ENCODE measurements around the gene CARD14. TPM values are rescaled to one million over a fixed set of nuclear protein-coding genes. Genes with fewer than 3 reads are reported as not detected.

The CARD14 gene
- total RNA-seq, 4 donors from 2014 or later, result 0.14 to 0.75 (median 0.48) TPM; not detected in 1

- no peak overlapping the region for H3K4me3 ChIP-seq
- no peak for TF ChIP-seq CTCF (IDR thresholded peaks at IDR 0.05)
- TF ChIP-seq POLR2AphosphoS5 (IDR thresholded peaks at IDR 0.05), result no peak
- TF ChIP-seq EP300 (IDR thresholded peaks at IDR 0.05; ENCODE audit: low read depth), result no peak
- TF ChIP-seq POLR2A (IDR thresholded peaks at IDR 0.05), result no peak
- WGBS, 2 donors (ENCODE audit: low coverage in 1 of 2), result 81% methylated on average over 6 of the region's 6 CpGs; no CpG with 5 or more reads in 1 of the 2 donors
- H3K27me3 ChIP-seq, result no peaks in the 10 kb centered on the region
- H3K9me3 ChIP-seq, result no peaks in the 10 kb centered on the region
- intact Hi-C loops (cut with DNase I; ENCODE audit: low total_unique reads) (no loop called here), in situ Hi-C loops (cut with MboI; ENCODE audit: low pct_ligation_motif_present in 1 of 4, low pct_unique_long_range_greater_than_20kb in 1 of 4, low sequenced_read_pairs in 3 of 4) (loop anchor here in 1 of 4 donors (25.0 kb wide), 1 partner anchor 138 kb away; no protein-coding TSS in a partner anchor)
- no peaks in the 10 kb centered on the region for H3K36me3 ChIP-seq
- H3K27ac ChIP-seq, result no peak overlapping the region
- no peak for DNase-seq
- H3K4me1 ChIP-seq, result peaks cover 0 to 11% (median 10%) of the 10 kb centered on the region in 4 donors
These were observed 55.4 kb downstream of the CARD14 start for GRCh38 chr17:80225230-80225629.

- Histone ChIP-seq H3K36me3 (peaks cover 0 to 7% (median 0%) of the 10 kb centered on the region in 4 donors), H3K27me3 (no peaks in the 10 kb centered on the region), H3K4me1 (no peaks in the 10 kb centered on the region), H3K27ac (no peak overlapping the region), H3K9me3 (peaks cover 2 to 7% of the 10 kb centered on the region in 2 donors), H3K4me3 (no peak overlapping the region)
- in situ Hi-C loops (cut with MboI; ENCODE audit: low pct_ligation_motif_present in 1 of 4, low pct_unique_long_range_greater_than_20kb in 1 of 4, low sequenced_read_pairs in 3 of 4) (loop anchor here in 1 of 4 donors (25.0 kb wide), 1 partner anchor 140 kb away; no protein-coding TSS in a partner anchor), intact Hi-C loops (cut with DNase I; ENCODE audit: low total_unique reads) (no loop called here)
- no peak for DNase-seq
- TF ChIP-seq POLR2A (IDR thresholded peaks at IDR 0.05) (no peak), POLR2AphosphoS5 (IDR thresholded peaks at IDR 0.05) (no peak), EP300 (IDR thresholded peaks at IDR 0.05; ENCODE audit: low read depth) (no peak), CTCF (IDR thresholded peaks at IDR 0.05) (no peak)
- 93% methylated on average over 4 of the region's 4 CpGs; no CpG with 5 or more reads in 1 of the 2 donors for WGBS, 2 donors (ENCODE audit: low coverage in 1 of 2)
These were observed 57.3 kb downstream of the CARD14 start for GRCh38 chr17:80227156-80227555.

GRCh38 chr17:80227666-80228065 lies 57.8 kb downstream of the CARD14 start:
- Histone ChIP-seq H3K9me3 (peaks cover 7 to 11% of the 10 kb centered on the region in 2 donors), H3K27me3 (no peaks in the 10 kb centered on the region), H3K27ac (no peak overlapping the region), H3K36me3 (peaks cover 0 to 12% (median 1%) of the 10 kb centered on the region in 4 donors), H3K4me1 (no peaks in the 10 kb centered on the region), H3K4me3 (no peak overlapping the region)
- TF ChIP-seq EP300 (IDR thresholded peaks at IDR 0.05; ENCODE audit: low read depth), result no peak
- no peak for TF ChIP-seq POLR2AphosphoS5 (IDR thresholded peaks at IDR 0.05)
- no peak for TF ChIP-seq POLR2A (IDR thresholded peaks at IDR 0.05)
- no peak for TF ChIP-seq CTCF (IDR thresholded peaks at IDR 0.05)
- intact Hi-C loops (cut with DNase I; ENCODE audit: low total_unique reads), result no loop called here
- WGBS, 2 donors (ENCODE audit: low coverage in 1 of 2), result 88 to 100% methylated on average over 1 to 11 of the region's 11 CpGs
- DNase-seq, result no peak
- in situ Hi-C loops (cut with MboI; ENCODE audit: low pct_ligation_motif_present in 1 of 4, low pct_unique_long_range_greater_than_20kb in 1 of 4, low sequenced_read_pairs in 3 of 4), result loop anchor here in 1 of 4 donors (25.0 kb wide), 1 partner anchor 140 kb away; no protein-coding TSS in a partner anchor

GRCh38 chr17:80228477-80228876 lies 58.6 kb downstream of the CARD14 start:
- H3K36me3 ChIP-seq, result peaks cover 0 to 18% (median 3%) of the 10 kb centered on the region in 4 donors
- no peak for DNase-seq
- H3K27ac ChIP-seq, result no peak overlapping the region
- intact Hi-C loops (cut with DNase I; ENCODE audit: low total_unique reads) (no loop called here), in situ Hi-C loops (cut with MboI; ENCODE audit: low pct_ligation_motif_present in 1 of 4, low pct_unique_long_range_greater_than_20kb in 1 of 4, low sequenced_read_pairs in 3 of 4) (loop anchor here in 1 of 4 donors (25.0 kb wide), 1 partner anchor 141 kb away; no protein-coding TSS in a partner anchor)
- 86% methylated on average over 14 of the region's 14 CpGs; no CpG with 5 or more reads in 1 of the 2 donors for WGBS, 2 donors (ENCODE audit: low coverage in 1 of 2)
- TF ChIP-seq POLR2AphosphoS5 (IDR thresholded peaks at IDR 0.05) (no peak), POLR2A (IDR thresholded peaks at IDR 0.05) (no peak), EP300 (IDR thresholded peaks at IDR 0.05; ENCODE audit: low read depth) (no peak), CTCF (IDR thresholded peaks at IDR 0.05) (no peak)
- H3K4me3 ChIP-seq, result no peak overlapping the region
- H3K4me1 ChIP-seq, result no peaks in the 10 kb centered on the region
- peaks cover 14 to 20% of the 10 kb centered on the region in 2 donors for H3K9me3 ChIP-seq
- H3K27me3 ChIP-seq, result no peaks in the 10 kb centered on the region
